Activated CD8-positive, alpha-beta memory T cell treated with anti-CD3 and anti-CD28 coated beads, Interleukin-2, amount 50 U/mL, for 48 hours (primary cell): Measurements from ENCODE around the gene KIF3C.
"Not testable (repeated sequence)": the region's sequence is repeated elsewhere in the genome, so short reads cannot be mapped to it uniquely, and the experiment has no call there.

Experiments
- DNase-seq: peaks from one replicate; pipeline ENCODE4 v3.0.0-alpha.2; 2020

KIF3C gene

DNA sequence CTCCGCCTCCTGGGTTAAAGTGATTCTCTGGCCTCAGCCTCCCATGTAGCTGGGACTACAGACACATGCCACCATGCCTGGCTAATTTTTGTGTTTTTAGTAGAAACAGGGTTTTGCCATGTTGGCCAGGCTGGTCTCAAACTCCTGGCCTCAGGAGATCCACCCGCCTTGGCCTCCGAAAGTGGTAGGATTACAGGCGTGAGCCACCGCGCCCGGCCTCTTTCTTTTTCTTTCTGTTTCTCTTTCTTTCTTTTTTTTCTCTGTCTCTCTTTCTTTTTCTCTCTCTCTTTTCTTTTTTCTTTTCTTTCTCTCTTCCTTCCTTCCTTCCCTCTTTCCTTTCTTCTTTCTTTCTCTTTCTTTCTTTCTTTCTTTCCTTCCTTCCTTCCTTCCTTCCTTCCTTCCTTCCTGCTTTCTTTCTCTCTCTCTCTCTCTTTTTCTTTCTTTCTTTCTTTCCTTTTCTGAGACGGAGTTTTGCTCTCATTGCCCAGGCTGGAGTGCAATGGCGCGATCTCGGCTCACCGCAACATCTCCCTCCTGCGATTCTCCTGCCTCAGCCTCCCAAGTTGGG, 16.6 kb upstream of the KIF3C start:
- not testable (repeated sequence) for DNase-seq

GRCh38 chr2:25996844-25997243, 14.5 kb upstream of the KIF3C start:
- no peak for DNase-seq

GRCh38 chr2:25994509-25994908, 12.2 kb upstream of the KIF3C start:
- no peak for DNase-seq

GRCh38 chr2:25993049-25993448, 10.8 kb upstream of the KIF3C start:
- DNase-seq = no peak

DNA sequence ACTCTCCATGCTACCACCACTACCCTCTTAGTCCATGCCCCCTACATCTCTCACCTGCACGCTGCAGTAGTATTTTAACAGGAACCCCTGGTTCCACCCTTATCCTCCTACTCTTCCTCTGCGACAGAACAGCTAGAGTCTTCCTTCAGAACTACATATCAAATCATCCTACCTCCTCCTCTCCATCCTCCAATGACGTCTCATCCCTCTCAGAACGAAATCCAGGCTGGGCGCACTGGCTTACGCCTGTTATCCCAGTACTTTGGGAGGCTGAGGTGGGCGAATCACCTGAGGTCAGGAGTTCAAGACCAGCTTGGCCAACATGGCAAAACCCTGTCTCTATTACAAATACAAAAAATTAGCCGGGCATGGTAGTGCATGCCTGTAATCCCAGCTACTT, 10.3 kb upstream of the KIF3C start:
- DNase-seq = no peak

GRCh38 chr2:25991965-25992364, 9.7 kb upstream of the KIF3C start:
- DNase-seq = no peak

DNA sequence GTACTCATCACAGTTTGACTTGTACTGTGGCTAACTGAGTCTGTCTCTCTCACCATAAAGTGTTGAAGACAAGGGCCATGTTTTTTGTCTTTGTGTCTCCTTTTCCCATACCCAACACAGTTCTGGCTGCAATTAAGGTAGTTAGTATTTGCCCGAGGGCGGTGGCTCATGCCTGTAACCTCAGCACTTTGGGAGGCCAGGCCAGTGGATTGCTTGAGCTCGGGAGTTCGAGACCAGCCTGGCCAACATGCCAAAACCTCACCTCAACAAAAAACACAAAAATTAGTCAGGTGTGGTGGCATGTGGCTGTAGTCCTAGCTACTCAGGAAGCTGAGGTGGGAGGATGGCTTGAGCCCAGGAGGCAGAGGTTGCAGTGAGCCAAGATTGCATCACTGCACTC, 6.9 kb upstream of the KIF3C start:
- DNase-seq = no peak

DNA sequence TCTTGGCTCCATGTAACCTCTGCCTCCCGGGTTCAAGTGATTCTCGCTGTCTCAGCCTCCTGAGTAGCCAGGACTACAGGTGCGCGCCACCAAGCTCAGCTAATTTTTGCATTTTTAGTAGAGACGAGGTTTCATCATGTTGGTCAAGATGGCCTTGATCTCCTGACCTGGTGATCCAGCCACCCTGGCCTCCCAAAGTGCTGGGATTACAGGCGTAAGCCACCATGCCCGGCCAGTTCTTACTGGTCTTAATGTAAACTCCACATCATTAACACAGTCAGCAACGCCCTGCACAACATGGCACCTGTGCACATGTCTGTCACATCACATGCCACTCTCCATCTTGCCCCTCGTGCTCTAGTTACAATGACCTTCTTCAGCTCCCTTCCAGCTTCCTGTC, 5.8 kb upstream of the KIF3C start:
- no peak for DNase-seq

- DNase-seq = no peak
These were observed 1.4 kb upstream of the KIF3C start for GRCh38 chr2:25983735-25984134.

DNA sequence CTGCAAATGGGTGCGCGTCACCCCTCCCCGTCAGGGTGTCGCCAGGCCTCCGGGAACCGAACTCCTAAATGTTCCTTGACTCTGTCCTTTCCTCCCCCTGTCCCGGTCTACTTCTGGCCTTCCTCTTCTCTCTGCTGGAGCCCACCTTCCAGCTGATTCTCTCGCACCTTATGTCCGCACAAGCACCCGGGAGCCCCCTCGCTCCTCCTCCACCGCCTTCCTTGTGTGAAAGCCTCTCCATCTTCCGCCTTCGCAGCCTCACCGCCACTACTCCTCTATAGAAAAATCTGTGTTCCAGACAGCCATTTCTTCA, 627 bp upstream of the KIF3C start:
- DNase-seq = no peak

GRCh38 chr2:25981596-25982272, 563 bp downstream of the KIF3C start:
- DNase-seq = no peak

GRCh38 chr2:25980951-25981350, 1.3 kb downstream of the KIF3C start:
- DNase-seq = no peak

- DNase-seq = no peak
These were observed 2.0 kb downstream of the KIF3C start for GRCh38 chr2:25980076-25980887.

DNA sequence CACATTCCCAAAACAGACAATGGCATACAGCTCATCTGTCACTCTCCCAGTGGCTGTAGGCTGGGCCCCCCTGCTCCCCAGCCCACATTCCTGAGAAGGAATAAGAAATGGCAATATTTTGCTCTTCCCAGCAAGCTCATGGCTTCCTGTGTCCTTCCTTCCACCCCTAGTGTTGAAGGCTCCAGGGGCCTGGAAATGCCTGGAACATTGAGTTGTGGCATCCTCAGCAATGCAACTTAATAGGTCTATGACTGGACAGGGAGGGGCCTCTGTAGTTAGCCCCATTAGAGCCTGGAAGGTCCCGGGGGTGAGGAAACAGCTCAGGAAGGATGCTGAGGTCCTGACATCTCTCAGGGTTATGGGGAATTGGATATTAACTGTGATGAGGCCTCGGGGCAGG, 3.3 kb downstream of the KIF3C start:
- no peak for DNase-seq

DNA sequence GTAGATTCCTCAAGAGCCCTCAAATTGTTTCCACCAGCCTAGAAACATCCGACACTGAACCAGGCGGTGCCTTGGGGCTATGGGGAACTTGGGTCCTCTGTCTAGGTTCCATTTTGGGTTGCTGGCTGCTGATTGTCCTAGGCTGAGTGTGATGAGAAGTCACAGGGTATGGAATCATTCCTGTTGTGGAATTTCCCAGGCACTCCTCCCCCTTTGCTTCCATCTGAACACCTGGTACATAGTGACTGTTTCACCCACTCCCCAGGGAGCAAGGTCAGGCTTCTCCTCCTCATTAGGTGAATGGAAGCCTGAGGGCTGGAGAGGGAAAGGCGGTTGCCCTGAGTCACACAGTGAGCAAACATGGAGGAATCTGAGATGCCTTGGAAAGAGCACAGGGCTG, 4.5 kb downstream of the KIF3C start:
- no peak for DNase-seq

DNA sequence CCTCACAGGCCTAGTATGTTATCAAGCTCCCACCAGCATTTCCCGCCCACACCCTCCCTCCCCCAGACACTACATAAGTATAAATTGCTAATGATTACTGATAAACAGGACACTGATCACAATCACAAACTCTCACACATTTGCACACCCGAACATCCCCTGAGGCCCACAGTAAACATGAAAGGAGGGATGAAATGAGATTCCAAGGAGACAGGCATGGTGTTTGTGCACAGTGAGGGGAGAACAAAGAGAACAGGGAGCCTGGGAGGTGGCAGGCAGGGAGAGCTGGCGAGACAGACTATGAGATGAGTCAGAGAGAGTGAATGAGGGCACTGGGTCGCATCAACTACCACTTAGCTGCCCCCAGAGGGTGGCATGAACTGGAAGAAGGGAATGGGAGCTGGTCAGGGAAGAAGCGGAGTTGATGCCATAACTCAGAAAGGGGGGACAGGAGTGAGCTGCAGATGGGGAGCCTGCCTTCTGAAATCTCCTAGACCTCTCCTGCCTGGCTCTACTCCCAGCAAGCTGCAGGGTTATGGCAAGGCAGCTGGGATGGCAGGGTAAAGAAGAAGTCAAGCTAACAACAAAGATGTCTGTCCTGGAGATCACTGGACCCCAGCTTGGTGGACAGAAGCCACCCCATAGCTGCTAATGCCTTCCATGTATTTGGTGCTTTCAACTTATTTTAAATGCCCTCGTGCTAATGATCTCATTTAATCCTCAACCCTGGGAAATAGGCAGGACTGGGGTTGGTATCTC, 5.1 kb downstream of the KIF3C start:
- no peak for DNase-seq

DNA sequence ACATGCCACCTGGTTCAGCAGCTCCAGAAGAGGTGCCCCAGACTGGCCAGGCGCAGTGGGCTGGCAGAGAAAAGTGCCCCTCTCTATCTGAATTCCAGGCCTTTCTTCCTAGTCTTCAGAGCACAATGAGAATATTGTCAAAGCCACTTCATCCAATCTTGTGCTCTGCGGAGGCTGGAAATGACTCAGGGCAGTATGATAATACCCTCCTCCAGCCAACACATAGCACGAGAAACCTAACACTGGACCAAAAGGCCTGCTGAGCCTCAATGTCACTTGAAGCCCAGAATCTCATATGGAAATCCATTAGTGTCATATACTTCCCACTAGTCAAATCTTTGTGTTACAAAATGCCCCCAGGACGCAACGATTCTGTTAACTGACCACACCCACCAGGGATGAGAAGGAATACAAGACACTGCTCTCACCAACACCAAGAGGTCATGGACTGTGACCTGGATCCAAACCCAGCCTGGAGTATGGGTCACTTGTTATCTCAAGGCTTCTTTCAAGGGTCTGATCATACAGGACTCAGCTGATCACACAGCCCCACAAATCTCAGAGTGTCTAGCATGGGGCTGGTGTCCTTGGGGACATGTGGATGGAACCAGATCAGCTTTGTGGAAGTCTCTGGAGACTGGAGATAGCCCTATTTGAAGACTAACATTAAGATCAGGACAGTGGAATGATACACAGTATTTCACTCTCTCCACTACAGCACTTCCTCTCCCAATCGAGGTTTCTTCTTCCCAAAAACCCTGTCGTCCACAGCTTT, 10.1 kb downstream of the KIF3C start:
- DNase-seq = no peak

- no peak for DNase-seq
These were observed 10.7 kb downstream of the KIF3C start for GRCh38 chr2:25971596-25971995.

DNA sequence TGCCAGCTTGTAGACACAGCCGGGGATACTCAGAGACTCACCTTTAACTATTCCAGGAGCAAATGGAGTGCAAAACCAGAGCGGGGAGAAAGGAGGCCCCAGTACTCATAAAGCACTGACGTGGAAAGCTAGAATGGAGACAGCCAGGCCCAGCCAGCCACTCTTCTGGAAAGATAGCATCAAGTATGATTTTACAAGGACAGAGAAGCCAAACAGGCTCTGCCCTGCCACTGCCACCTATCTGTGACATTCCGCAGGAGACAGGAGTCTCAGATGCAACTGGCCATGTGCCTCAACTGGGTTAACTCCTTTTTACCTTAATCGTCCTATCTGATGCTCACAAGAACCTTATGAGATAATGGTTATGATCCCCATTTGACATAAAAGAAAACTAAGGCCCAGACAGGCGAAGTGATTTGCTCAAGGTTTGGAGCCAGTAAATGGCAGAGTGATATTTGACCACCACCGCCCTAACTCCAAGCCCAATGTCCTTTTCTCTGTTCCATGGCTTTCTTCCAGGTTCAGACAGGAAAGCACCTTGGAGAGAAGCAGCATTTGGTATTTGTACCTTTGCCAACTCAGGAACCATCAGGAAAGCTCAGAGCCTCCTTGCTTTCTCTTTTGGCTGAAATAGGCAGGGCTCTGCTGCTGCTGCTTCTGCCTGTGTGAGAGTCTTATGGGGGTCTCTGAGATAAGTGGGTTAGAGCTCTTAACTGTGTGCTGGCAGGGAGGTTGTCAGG, 15.6 kb downstream of the KIF3C start:
- DNase-seq = no peak

DNA sequence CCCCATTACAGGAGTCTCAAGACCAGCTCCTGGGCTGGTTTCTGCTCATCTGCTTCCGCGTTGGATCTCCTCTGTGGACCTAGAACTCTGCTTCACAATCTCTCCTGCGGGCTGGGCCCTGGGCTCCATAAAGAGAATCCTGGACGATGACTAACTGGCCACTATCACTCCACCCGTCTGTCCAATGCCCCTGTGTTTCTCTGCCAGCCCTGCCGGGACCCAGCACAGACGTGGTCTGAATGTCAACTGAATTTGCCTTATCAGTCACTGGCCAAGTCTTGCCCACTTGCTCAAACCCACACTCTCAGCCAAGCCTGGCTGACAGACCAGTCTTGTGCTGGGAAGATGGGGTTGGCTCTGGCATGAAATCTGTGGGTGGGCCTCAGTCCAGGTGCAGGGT, 17.4 kb downstream of the KIF3C start:
- no peak for DNase-seq

DNA sequence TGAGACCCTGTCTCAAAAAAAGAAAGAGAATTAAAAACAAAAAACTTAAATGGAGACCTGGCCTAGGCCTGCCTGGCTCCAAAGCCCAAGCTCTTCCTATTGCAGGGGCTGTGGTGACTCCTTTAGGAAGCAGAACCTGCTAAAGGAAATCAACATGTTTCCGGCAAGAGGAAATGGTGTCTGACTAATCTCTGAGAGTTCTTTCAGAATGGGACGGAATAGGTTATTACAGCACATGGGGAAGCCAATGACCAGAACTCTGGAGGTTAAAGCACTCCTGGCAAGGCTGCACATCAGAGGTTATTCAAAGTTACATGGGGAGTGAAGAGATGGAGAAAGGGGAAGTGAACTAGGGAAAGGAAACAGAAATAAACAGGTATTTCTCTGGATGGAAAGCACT, 21.4 kb downstream of the KIF3C start:
- no peak for DNase-seq

DNA sequence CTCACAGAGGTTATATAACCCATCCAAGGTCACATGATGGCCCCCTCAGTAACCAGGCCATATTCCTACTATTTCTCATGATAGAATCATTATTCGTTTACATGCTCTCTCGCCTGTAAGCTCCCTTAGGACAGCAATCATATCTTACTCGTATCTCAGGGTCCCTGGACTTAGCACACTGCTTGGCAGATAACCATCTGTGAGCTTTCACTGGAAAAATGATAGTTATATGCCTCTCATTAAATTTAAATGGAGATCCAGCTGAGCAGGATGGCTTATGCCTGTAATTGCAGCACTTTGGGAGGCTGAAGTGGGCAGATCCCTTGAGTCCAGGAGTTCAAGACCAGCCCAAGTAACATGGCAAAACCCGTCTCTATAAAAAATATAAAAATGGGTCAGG, 21.9 kb downstream of the KIF3C start:
- no peak for DNase-seq
